ENCODE results near the gene PJVK. TPM values are rescaled to one million over a fixed set of nuclear protein-coding genes. Genes with fewer than 3 reads are reported as not detected.

Gene PJVK
- total RNA-seq (2014; rRNA removed; shearing (Covaris generic)) (2.1 and 3.0 TPM in 2 replicates), polyA plus RNA-seq (2016; fragmentation: Nextera tagmentation; extraction: Ambion mirVana) (1.5 and 1.6 TPM in 2 replicates)
- long read RNA-seq, partial matches to known transcripts, result 0 of 3 reads
- long read RNA-seq, other reads (novel, unspliced or antisense), result 2 of 3 reads

GRCh38 chr2:178450774-178451525, at the start of gene PJVK, which contains the start of gene PRKRA:
PJVK (plus strand) TSS chr2:178451378; CDS start chr2:178453410, 2,032 bp downstream.
PRKRA (minus strand) TSS chr2:178451175; CDS start chr2:178451030, 145 bp downstream.
- ATAC-seq, result peak; percentile 94
- H3K4me1 ChIP-seq (ENCODE audit: insufficient read depth), result peaks cover 9% of the 10 kb centered on the region
- H3K4me3 ChIP-seq, result peak within 1 kb of the TSS; percentile 80
- H3F3A ChIP-seq (replicated peaks; ENCODE audit: low read depth), result 0 out of 2 replicates have a peak, but pooled peaks cover 4% of the 10 kb centered on the region
- H2AFZ ChIP-seq, result peak within 1 kb of the TSS; percentile 94
- peaks cover 15% of the 10 kb centered on the region; the same call in 1 of the 2 replicates for H3K36me3 ChIP-seq (ENCODE audit: insufficient read depth)
- H4K20me1 ChIP-seq (replicated peaks; ENCODE audit: insufficient read depth), result peaks cover 7% of the 10 kb centered on the region
- peak; percentile 97 for DNase-seq (ENCODE audit: low spot score)
- Mint-ChIP-seq H3K27ac (peak within 1 kb of the TSS; percentile 100), H3K36me3 (ENCODE audit: low read depth) (peaks cover 26% of the 10 kb centered on the region), H3K4me3 (peak within 1 kb of the TSS; percentile 88), H3K9me3 (no peaks in the 10 kb centered on the region), H3K4me1 (peaks cover 18% of the 10 kb centered on the region), H3K27me3 (ENCODE audit: insufficient read depth, low read depth, poor library complexity) (peaks cover 7% of the 10 kb centered on the region)
- H3K27ac ChIP-seq (ENCODE audit: low read depth), result peak within 1 kb of the TSS; percentile 99
- H3K9me2 ChIP-seq (ENCODE audit: insufficient read depth), result peaks cover 6% of the 10 kb centered on the region; the same call in 1 of the 2 replicates
- H3K4me2 ChIP-seq, result peak within 1 kb of the TSS; percentile 92
- H3K27me3 ChIP-seq (ENCODE audit: insufficient read depth), result no peaks in the 10 kb centered on the region
- TF ChIP-seq CREB1 (CRISPR knock-in tag; IDR thresholded peaks at IDR 0.05; ENCODE audit: low read depth), result 0 out of 2 replicates have a peak, but pooled peaks have one; percentile 6
- no peak for TF ChIP-seq JUNB (IDR thresholded peaks at IDR 0.05; ENCODE audit: unreplicated experiment)
- TF ChIP-seq POLR2AphosphoS5 (IDR thresholded peaks at IDR 0.05; ENCODE audit: low read depth), result peak; percentile 96
- H3K79me2 ChIP-seq (replicated peaks; ENCODE audit: insufficient read depth), result peaks cover 31% of the 10 kb centered on the region

GRCh38 chr2:178401994-178402437, 49.2 kb upstream of the PJVK start:
- Histone ChIP-seq H3K4me1 (ENCODE audit: insufficient read depth) (no peaks in the 10 kb centered on the region), H4K20me1 (replicated peaks; ENCODE audit: insufficient read depth) (no peaks in the 10 kb centered on the region), H3K36me3 (ENCODE audit: insufficient read depth) (no peaks in the 10 kb centered on the region), H3K27me3 (ENCODE audit: insufficient read depth) (no peaks in the 10 kb centered on the region), H3K27ac (ENCODE audit: low read depth) (no peak overlapping the region), H3K9me2 (ENCODE audit: insufficient read depth) (no peaks in the 10 kb centered on the region), H2AFZ (no peak overlapping the region), H3K79me2 (replicated peaks; ENCODE audit: insufficient read depth) (no peaks in the 10 kb centered on the region), H3K4me3 (no peak overlapping the region), H3K4me2 (no peak overlapping the region), H3F3A (replicated peaks; ENCODE audit: low read depth) (no peaks in the 10 kb centered on the region)
- H3K27ac Mint-ChIP-seq, result no peak overlapping the region
- H3K27me3 Mint-ChIP-seq (ENCODE audit: insufficient read depth, low read depth, poor library complexity), result no peaks in the 10 kb centered on the region
- no peaks in the 10 kb centered on the region for H3K36me3 Mint-ChIP-seq (ENCODE audit: low read depth)
- ATAC-seq (no peak), DNase-seq (ENCODE audit: low spot score) (no peak)
- H3K9me3 Mint-ChIP-seq, result no peaks in the 10 kb centered on the region
- H3K4me3 Mint-ChIP-seq, result no peak overlapping the region
- H3K4me1 Mint-ChIP-seq, result peaks cover 4% of the 10 kb centered on the region
- TF ChIP-seq EZH2 (IDR thresholded peaks at IDR 0.05; ENCODE audit: low read depth, unreplicated experiment) (no peak), NANOG (IDR thresholded peaks at IDR 0.05; ENCODE audit: borderline replicate concordance) (no peak), CTCF (conservative IDR thresholded peaks at IDR 0.05; ENCODE audit: low read depth in 2 of 2) (no peak), ETS1 (IDR thresholded peaks at IDR 0.05) (no peak), CREB1 (CRISPR knock-in tag; IDR thresholded peaks at IDR 0.05; ENCODE audit: low read depth) (no peak), ZNF331 (CRISPR knock-in tag; IDR thresholded peaks at IDR 0.05; ENCODE audit: low read depth) (no peak), ZNF114 (CRISPR knock-in tag; IDR thresholded peaks at IDR 0.05) (no peak), POLR2AphosphoS5 (IDR thresholded peaks at IDR 0.05; ENCODE audit: low read depth) (no peak), STAT1 (IDR thresholded peaks at IDR 0.05; ENCODE audit: unreplicated experiment) (no peak), EZH2phosphoT487 (IDR thresholded peaks at IDR 0.05; ENCODE audit: unreplicated experiment) (no peak), JUNB (IDR thresholded peaks at IDR 0.05; ENCODE audit: unreplicated experiment) (no peak)
- TF ChIP-seq, protein P1, sequence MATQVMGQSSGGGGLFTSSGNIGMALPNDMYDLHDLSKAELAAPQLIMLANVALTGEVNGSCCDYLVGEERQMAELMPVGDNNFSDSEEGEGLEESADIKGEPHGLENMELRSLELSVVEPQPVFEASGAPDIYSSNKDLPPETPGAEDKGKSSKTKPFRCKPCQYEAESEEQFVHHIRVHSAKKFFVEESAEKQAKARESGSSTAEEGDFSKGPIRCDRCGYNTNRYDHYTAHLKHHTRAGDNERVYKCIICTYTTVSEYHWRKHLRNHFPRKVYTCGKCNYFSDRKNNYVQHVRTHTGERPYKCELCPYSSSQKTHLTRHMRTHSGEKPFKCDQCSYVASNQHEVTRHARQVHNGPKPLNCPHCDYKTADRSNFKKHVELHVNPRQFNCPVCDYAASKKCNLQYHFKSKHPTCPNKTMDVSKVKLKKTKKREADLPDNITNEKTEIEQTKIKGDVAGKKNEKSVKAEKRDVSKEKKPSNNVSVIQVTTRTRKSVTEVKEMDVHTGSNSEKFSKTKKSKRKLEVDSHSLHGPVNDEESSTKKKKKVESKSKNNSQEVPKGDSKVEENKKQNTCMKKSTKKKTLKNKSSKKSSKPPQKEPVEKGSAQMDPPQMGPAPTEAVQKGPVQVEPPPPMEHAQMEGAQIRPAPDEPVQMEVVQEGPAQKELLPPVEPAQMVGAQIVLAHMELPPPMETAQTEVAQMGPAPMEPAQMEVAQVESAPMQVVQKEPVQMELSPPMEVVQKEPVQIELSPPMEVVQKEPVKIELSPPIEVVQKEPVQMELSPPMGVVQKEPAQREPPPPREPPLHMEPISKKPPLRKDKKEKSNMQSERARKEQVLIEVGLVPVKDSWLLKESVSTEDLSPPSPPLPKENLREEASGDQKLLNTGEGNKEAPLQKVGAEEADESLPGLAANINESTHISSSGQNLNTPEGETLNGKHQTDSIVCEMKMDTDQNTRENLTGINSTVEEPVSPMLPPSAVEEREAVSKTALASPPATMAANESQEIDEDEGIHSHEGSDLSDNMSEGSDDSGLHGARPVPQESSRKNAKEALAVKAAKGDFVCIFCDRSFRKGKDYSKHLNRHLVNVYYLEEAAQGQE (IDR thresholded peaks at IDR 0.05; ENCODE audit: unreplicated experiment), result no peak

Data from GM23338 (cell line).